Naive thymus-derived CD8-positive, alpha-beta T cell (primary cell): Measurements from ENCODE around the gene LPGAT1. TPM values are rescaled to one million over a fixed set of nuclear protein-coding genes. Genes with fewer than 3 reads are reported as not detected.

ENCODE experiments used
- ATAC-seq, 2 donors: fragments of 150-1000 bp; cut with Tn5 transposase in 1 of 2; sonication (Bioruptor Pico), chemical (Tn5 transposase) in 1 of 2; 1 replicate in 1 of 2; 2 replicates in 1 of 2; pipeline ENCODE4 v1.10.0; 2021; ENCODE audit warnings: mild to moderate bottlenecking in 2 of 2, moderate library complexity in 2 of 2
- POLR2A ChIA-PET: fragments of 350-600 bp; sonication (Branson Sonifier 250); formaldehyde crosslinking; loops from one replicate; lab custom pipeline; 2021; ENCODE audit warnings: antibody characterized with exemption; lab: Charles Lee
- DNase-seq, 10 donors: peaks; one replicate each; pipeline versions ENCODE4 v3.0.0 to v3.0.0-alpha.2; 2020 to 2022
- H3K27ac Mint-ChIP-seq, 10 donors: one replicate each; pipeline ENCODE4 v1.8.0; 2020 to 2022; ENCODE audit warnings: mild to moderate bottlenecking in 10 of 10, mixed read lengths in 10 of 10, moderate library complexity in 4 of 10, inconsistent platforms in 1 of 10
- H3K27me3 Mint-ChIP-seq, 5 donors: one replicate each; pipeline ENCODE4 v1.8.0; 2021 to 2022; ENCODE audit warnings: mixed read lengths in 5 of 5
- H3K36me3 Mint-ChIP-seq, 3 donors: one replicate each; pipeline ENCODE4 v1.8.0; 2020 to 2022; ENCODE audit warnings: mixed read lengths in 3 of 3, mild to moderate bottlenecking in 2 of 3, inconsistent platforms in 1 of 3
- H3K4me1 Mint-ChIP-seq, 4 donors: one replicate each; pipeline ENCODE4 v1.8.0; 2021 to 2022; ENCODE audit warnings: mixed read lengths in 4 of 4
- H3K4me3 Mint-ChIP-seq, 10 donors: one replicate each; pipeline ENCODE4 v1.8.0; 2020 to 2022; ENCODE audit warnings: mild to moderate bottlenecking in 10 of 10, mixed read lengths in 10 of 10, moderate library complexity in 6 of 10, inconsistent platforms in 1 of 10
- H3K9me3 Mint-ChIP-seq, 9 donors: one replicate each; pipeline ENCODE4 v1.8.0; 2020 to 2022; ENCODE audit warnings: mixed read lengths in 9 of 9, mild to moderate bottlenecking in 3 of 9, inconsistent platforms in 1 of 9, moderate library complexity in 1 of 9
- polyA plus RNA-seq, 3 donors: library from polyadenylated mRNA; unstranded; fragments of 300-500 nt; fragmentation: Illumina TruSeq; gene quantifications; one replicate each; pipeline ENCODE4 v1.2.3, GENCODE V29; 2021
- total RNA-seq, 8 experiments: library from RNA in 2 of 8; stranded (reverse) in 2 of 8; gene quantifications; one replicate each; pipeline ENCODE4 v1.2.3 and lab custom pipeline; 2021 to 2026

LPGAT1 gene
- total and polyA plus RNA-seq, 5 experiments from 2014 or later: 6.1 to 21.0 (median 15.7) TPM

- POLR2A ChIA-PET: interaction anchor here (0.6 kb wide), 1 partner anchor 11 kb away, joined by 3 read pairs; no protein-coding TSS in a partner anchor
- Mint-ChIP-seq H3K27me3 (peaks cover 0 to 2% (median 0%) of the 10 kb centered on the region in 5 donors), H3K27ac (peak overlapping the region; percentile 84 to 95 (median 88)), H3K4me1 (peaks cover 26 to 52% (median 38%) of the 10 kb centered on the region in 4 donors), H3K9me3 (no peaks in the 10 kb centered on the region), H3K36me3 (no peaks in the 10 kb centered on the region), H3K4me3 (peak overlapping the region in 9 of 10 donors; percentile 6 to 83 (median 56))
- ATAC-seq (no peak), DNase-seq (no peak)
Measured at GRCh38 chr1:211737115-211738035, 93.2 kb downstream of the LPGAT1 start.

DNA sequence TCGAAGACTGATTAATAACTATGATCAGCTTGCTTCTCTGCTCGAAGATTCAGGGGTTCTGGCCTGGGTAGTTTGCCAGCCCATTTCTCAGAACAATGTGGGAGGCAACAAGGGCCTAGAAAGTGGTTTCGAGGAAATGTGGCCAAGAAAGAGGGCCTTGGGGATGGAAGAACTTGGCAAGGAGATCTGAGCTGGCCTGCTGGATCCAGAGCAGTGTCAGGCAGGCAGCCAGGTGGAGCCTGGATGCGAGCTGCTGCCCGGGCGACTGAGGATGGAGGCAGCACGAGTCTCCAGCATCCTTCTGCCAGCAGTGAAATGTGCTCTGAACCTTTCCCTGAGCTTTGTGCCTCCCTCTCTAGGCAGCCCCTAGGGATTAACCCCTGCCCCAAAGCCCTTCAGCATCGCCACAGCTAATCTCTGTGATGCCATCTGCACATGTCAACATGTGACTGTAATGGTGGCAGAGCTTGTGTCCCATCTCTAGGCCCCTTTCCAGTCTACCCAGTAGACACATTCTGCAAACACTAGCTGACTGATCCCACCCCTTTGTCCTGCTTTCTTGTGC lies 94.1 kb downstream of the LPGAT1 start:
- no peak for ATAC-seq

GRCh38 chr1:211735208-211736170 lies 95.1 kb downstream of the LPGAT1 start:
- Mint-ChIP-seq H3K4me1 (peaks cover 26 to 45% (median 33%) of the 10 kb centered on the region in 4 donors), H3K27ac (peak overlapping the region in 6 of 10 donors; percentile 25 to 80 (median 44)), H3K27me3 (peaks cover 0 to 2% (median 0%) of the 10 kb centered on the region in 5 donors)

More for the DNA sequence above, 94.1 kb downstream of the LPGAT1 start:
- POLR2A ChIA-PET: interaction anchor here (0.6 kb wide), 1 partner anchor 1056 kb away, joined by 3 read pairs; no protein-coding TSS in a partner anchor
- Mint-ChIP-seq H3K9me3 (no peaks in the 10 kb centered on the region), H3K36me3 (no peaks in the 10 kb centered on the region), H3K27me3 (peaks cover 0 to 2% (median 0%) of the 10 kb centered on the region in 5 donors), H3K27ac (peak overlapping the region in 8 of 10 donors; percentile 43 to 95 (median 62)), H3K4me1 (peaks cover 26 to 50% (median 38%) of the 10 kb centered on the region in 4 donors), H3K4me3 (peak overlapping the region in 1 of 10 donors; percentile 35)
- DNase-seq: no peak

GRCh38 chr1:211734791-211735190 lies 95.8 kb downstream of the LPGAT1 start:
- POLR2A ChIA-PET: no interaction called here

More at GRCh38 chr1:211735208-211736170, 95.1 kb downstream of the LPGAT1 start:
- DNase-seq (no peak), ATAC-seq (no peak)
- no peak overlapping the region for H3K4me3 Mint-ChIP-seq
- H3K36me3 Mint-ChIP-seq: no peaks in the 10 kb centered on the region
- POLR2A ChIA-PET: interaction anchor here (0.6 kb wide), 1 partner anchor 1057 kb away, joined by 3 read pairs; no protein-coding TSS in a partner anchor
- no peaks in the 10 kb centered on the region for H3K9me3 Mint-ChIP-seq

DNA sequence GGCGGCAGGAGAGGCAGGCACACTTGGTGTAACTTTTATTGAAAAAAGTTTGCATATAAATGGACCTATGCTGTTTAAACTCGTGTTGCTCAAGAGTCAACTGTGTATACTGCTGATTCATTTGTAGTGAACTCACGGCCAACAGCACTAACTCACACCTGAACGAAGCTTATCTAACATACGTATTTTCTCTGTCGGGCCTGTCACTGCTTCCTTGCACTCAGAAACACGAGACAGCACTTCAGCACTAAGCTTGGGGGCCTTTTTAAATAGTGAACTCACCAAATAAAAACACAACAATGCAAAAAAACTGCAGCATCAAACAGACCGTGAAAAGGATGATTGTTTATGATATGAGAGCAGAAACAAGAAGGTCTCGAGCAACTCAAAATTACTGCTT lies 96.2 kb downstream of the LPGAT1 start:
- DNase-seq (no peak), ATAC-seq (no peak)
- peaks cover 0 to 2% (median 0%) of the 10 kb centered on the region in 5 donors for H3K27me3 Mint-ChIP-seq
- POLR2A ChIA-PET: no interaction called here
- H3K36me3 Mint-ChIP-seq: no peaks in the 10 kb centered on the region
- H3K27ac Mint-ChIP-seq: peak overlapping the region in 1 of 10 donors; percentile 9
- H3K4me3 Mint-ChIP-seq: no peak overlapping the region
- H3K4me1 Mint-ChIP-seq: peaks cover 18 to 34% (median 22%) of the 10 kb centered on the region in 4 donors
- no peaks in the 10 kb centered on the region for H3K9me3 Mint-ChIP-seq

More at GRCh38 chr1:211734791-211735190, 95.8 kb downstream of the LPGAT1 start:
- DNase-seq (no peak), ATAC-seq (no peak)
- H3K4me3 Mint-ChIP-seq: no peak overlapping the region
- H3K36me3 Mint-ChIP-seq: no peaks in the 10 kb centered on the region
- H3K9me3 Mint-ChIP-seq: no peaks in the 10 kb centered on the region
- peaks cover 0 to 2% (median 0%) of the 10 kb centered on the region in 5 donors for H3K27me3 Mint-ChIP-seq
- peak overlapping the region in 1 of 10 donors; percentile 43 for H3K27ac Mint-ChIP-seq
- peaks cover 22 to 38% (median 26%) of the 10 kb centered on the region in 4 donors for H3K4me1 Mint-ChIP-seq

- Mint-ChIP-seq H3K36me3 (no peaks in the 10 kb centered on the region), H3K27me3 (peaks cover 0 to 2% (median 0%) of the 10 kb centered on the region in 5 donors), H3K9me3 (no peaks in the 10 kb centered on the region), H3K27ac (peak overlapping the region in 1 of 10 donors; percentile 49), H3K4me3 (no peak overlapping the region), H3K4me1 (peaks cover 2 to 15% (median 4%) of the 10 kb centered on the region in 4 donors)
- ATAC-seq: no peak
- POLR2A ChIA-PET: no interaction called here
- DNase-seq: no peak
Measured at GRCh38 chr1:211732293-211732980, 98.1 kb downstream of the LPGAT1 start.

DNA sequence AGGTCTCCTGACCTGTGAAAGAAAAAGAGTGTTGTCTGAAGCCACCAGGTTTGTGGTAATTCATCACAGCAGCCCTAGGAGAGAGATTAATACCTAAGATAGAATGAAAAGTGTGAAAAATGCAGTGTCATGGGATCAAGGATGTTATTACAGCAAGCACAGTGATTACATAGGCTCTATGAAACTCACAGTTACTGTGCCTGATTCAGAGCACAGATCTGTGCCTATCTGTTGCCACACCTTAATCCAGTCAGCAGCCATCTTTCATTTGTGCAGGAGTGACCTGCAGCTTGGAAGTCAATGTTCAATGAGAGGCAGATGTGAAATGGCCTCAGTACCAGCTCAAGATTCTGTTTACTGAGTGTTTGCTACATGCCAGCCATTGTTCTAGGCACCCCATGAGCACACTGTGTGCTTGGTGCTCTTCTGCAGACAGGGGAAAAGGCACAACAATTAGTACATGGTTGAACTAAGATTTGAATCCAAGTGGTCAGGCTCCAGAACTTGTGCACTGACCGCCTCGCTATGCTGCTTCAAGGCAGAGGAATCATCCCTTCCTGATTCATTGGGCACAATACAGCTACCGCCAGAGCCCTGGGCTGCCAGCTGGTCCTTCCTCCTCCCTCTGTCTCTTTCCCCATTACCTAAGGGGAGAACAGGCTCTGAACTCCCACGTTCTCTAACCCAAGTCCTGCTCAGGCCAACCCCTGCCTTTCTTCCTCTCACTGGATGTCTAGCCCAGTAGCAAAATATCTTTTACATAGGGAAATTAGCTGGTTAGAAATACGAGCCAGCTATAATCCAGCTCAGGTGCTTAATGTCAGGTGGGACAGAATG lies 98.9 kb downstream of the LPGAT1 start:
- DNase-seq (no peak), ATAC-seq (no peak)
- Mint-ChIP-seq H3K36me3 (no peaks in the 10 kb centered on the region), H3K27me3 (peaks cover 0 to 2% (median 0%) of the 10 kb centered on the region in 5 donors), H3K9me3 (no peaks in the 10 kb centered on the region), H3K4me3 (no peak overlapping the region), H3K27ac (peak overlapping the region in 2 of 10 donors; percentile 32 to 63), H3K4me1 (peaks cover 0 to 8% (median 2%) of the 10 kb centered on the region in 4 donors)
- POLR2A ChIA-PET: no interaction called here

DNA sequence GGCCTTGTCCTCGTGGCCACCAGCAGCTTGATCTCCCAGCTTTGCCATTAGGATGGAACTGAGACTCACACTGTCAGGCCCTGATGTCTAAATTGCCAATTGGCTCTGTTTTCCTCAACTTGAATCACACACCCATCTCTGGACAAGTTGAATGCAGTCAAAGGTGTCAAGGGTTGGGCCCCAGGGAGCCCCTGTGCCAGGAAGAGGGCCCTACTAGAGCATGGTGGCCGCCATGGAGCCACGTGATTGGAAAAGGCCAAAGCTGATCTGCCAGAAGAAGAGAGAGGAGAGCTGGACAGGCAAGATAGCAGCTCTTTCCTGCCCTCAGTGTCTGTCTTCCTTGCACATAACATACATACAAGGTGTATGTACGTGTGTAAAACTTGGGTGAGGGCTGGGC lies 100.2 kb downstream of the LPGAT1 start:
- H3K4me3 Mint-ChIP-seq: no peak overlapping the region
- peaks cover 0 to 3% (median 0%) of the 10 kb centered on the region in 4 donors for H3K4me1 Mint-ChIP-seq
- no peak overlapping the region for H3K27ac Mint-ChIP-seq
- DNase-seq: no peak
- H3K9me3 Mint-ChIP-seq: no peaks in the 10 kb centered on the region
- POLR2A ChIA-PET: no interaction called here
- no peaks in the 10 kb centered on the region for H3K36me3 Mint-ChIP-seq
- H3K27me3 Mint-ChIP-seq: peaks cover 0 to 2% (median 0%) of the 10 kb centered on the region in 5 donors
- no peak for ATAC-seq

- Mint-ChIP-seq H3K4me3 (no peak overlapping the region), H3K9me3 (no peaks in the 10 kb centered on the region), H3K36me3 (no peaks in the 10 kb centered on the region), H3K27me3 (peaks cover 0 to 2% (median 0%) of the 10 kb centered on the region in 5 donors), H3K27ac (no peak overlapping the region), H3K4me1 (peaks cover 0 to 3% (median 0%) of the 10 kb centered on the region in 4 donors)
- DNase-seq (no peak), ATAC-seq (no peak)
- POLR2A ChIA-PET: interaction anchor here (0.7 kb wide), 1 partner anchor 9 kb away, joined by 3 read pairs; no protein-coding TSS in a partner anchor
Measured at GRCh38 chr1:211729238-211729637, 101.3 kb downstream of the LPGAT1 start.

DNA sequence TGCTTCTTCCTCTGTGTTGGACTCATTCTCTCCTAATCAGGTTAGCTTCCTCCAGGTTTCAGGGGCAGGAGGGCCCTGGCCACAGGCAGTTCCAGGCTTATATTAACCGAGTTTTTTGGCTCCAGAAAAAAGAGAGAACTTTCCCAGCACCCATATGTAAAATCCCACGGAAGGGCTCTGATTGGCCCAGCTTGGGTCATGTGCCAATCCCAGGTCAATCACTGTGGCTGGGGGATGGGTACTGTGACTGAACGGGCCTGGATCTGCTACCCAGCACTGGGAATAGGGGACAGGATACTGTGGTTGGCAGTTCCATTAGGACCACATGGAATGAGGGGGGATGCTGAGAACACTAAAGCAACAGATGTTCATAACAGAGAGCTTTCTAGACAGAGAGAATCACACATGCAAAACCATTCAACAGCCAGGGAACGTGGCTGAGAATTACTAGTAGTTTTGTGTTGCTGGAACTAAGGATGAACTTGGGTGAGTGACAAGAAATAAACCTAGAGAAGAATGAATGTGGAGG lies 104.0 kb downstream of the LPGAT1 start:
- no peak overlapping the region for H3K4me3 Mint-ChIP-seq
- no peaks in the 10 kb centered on the region for H3K4me1 Mint-ChIP-seq
- ATAC-seq: no peak
- H3K9me3 Mint-ChIP-seq: no peaks in the 10 kb centered on the region
- H3K27me3 Mint-ChIP-seq: peaks cover 0 to 2% (median 0%) of the 10 kb centered on the region in 5 donors
- POLR2A ChIA-PET: no interaction called here
- H3K27ac Mint-ChIP-seq: peak overlapping the region in 1 of 10 donors; percentile 92
- no peaks in the 10 kb centered on the region for H3K36me3 Mint-ChIP-seq
- DNase-seq: no peak
